ENCODE results near the gene COL21A1.

Gene COL21A1

GRCh38 chr6:56048601-56049000, 198.8 kb downstream of the COL21A1 start:
- Mint-ChIP-seq H3K4me1 (no peaks in the 10 kb centered on the region), H3K27ac (no peak overlapping the region), H3K36me3 (no peaks in the 10 kb centered on the region), H3K4me3 (no peak overlapping the region), H3K27me3 (no peaks in the 10 kb centered on the region), H3K9me3 (no peaks in the 10 kb centered on the region)
- no peak for ATAC-seq (replicated peaks)
- DNase-seq: no peak

DNA sequence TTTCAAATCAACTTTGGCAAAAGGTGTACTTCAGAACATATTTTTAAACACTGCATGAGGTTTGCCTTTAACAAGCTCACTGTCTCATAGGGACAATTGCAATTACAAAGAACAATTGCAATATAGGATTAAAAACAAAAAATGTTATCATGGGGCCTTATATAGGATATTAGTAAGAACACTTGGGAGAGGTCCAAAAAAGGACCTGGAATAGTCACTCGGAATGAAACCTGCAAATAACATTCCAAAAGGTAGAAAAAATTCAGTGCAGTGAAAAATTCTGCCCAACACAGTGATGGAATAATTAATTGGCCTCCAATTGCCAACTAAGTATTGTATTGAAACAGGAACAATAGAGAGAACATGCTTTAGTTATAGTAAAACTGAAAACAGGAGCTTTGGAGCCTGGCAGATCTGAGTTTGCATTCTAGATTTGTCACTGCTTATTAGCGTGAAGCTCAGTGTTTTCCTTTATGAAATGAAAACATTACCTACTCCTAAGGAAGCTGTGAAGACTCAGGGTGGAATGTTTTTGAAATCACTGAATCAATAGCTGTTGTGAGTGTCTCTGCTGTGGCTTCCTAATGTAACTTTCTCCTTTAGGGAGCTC, 199.3 kb downstream of the COL21A1 start:
- Mint-ChIP-seq H3K4me1 (no peaks in the 10 kb centered on the region), H3K27ac (no peak overlapping the region), H3K4me3 (no peak overlapping the region), H3K36me3 (no peaks in the 10 kb centered on the region), H3K9me3 (no peaks in the 10 kb centered on the region), H3K27me3 (no peaks in the 10 kb centered on the region)
- ATAC-seq (replicated peaks) (no peak), DNase-seq (no peak)

DNA sequence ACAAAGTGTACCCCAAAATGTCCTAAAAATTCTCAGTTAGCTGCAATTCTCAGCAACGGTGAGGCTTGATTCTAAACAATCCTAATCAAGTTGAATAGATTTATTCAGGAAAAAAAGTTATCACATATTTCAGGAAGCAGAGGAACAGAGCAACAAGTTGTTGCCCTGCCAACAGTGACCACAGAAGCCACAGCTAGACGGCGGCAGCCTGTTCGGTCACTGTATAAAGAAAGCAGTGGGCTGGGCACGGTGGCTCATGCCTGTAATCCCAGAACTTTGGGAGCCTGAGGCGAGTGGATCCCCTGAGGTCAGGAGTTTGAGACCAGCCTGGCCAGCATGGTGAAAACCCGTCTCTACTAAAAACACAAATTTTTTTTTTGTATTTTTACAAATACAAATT, 200.8 kb downstream of the COL21A1 start:
- Mint-ChIP-seq H3K36me3 (no peaks in the 10 kb centered on the region), H3K4me3 (no peak overlapping the region), H3K27me3 (no peaks in the 10 kb centered on the region), H3K9me3 (no peaks in the 10 kb centered on the region), H3K27ac (no peak overlapping the region), H3K4me1 (no peaks in the 10 kb centered on the region)
- ATAC-seq (replicated peaks) (no peak), DNase-seq (no peak)

DNA sequence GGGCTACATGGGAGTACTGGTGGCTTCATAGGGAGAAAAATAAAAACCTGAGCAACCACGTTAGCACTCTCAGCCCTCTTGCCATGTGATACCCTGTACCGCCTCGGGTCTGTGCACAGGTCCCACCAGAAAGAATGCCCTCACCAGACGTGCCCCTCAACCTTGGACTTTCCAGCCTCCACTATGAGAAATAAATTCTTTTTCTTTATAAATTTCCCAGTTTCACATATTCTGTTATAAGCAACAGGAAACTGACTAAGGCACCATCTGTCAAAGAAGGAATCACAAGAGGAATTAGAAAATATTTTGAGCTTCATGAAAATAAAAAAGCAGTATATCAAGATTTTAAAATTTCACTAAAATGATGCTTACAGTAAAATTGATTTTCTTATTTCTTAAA, 203.6 kb downstream of the COL21A1 start:
- H3K4me1 Mint-ChIP-seq: no peaks in the 10 kb centered on the region
- no peaks in the 10 kb centered on the region for H3K9me3 Mint-ChIP-seq
- H3K4me3 Mint-ChIP-seq: no peak overlapping the region
- no peak overlapping the region for H3K27ac Mint-ChIP-seq
- DNase-seq: no peak
- no peaks in the 10 kb centered on the region for H3K27me3 Mint-ChIP-seq
- no peak for ATAC-seq (replicated peaks)
- H3K36me3 Mint-ChIP-seq: no peaks in the 10 kb centered on the region

- Mint-ChIP-seq H3K27ac (no peak overlapping the region), H3K4me1 (no peaks in the 10 kb centered on the region), H3K9me3 (peaks cover 0 to 1% of the 10 kb centered on the region in 2 donors), H3K4me3 (no peak overlapping the region), H3K36me3 (no peaks in the 10 kb centered on the region), H3K27me3 (no peaks in the 10 kb centered on the region)
- no peak for ATAC-seq (replicated peaks)
- no peak for DNase-seq
Measured at GRCh38 chr6:56043076-56043475, 204.3 kb downstream of the COL21A1 start.

DNA sequence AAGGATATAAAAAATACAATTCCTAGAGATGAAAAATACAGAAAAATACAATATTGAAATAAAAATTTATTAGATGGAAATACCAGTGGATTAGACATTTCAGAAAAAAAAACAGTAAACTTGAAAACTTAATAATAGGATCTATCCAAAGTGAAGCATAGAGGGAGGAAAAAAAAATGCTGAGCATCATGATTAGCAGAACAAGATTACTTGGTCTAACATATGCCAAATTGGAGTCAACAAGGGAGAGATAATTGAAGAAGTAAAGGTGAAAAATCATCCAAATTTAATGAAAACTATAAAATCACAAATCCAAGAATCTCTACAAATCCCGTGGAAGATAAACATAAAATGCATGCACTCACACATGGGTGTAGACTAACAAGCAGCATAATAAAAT, 205.8 kb downstream of the COL21A1 start:
- Mint-ChIP-seq H3K4me1 (no peaks in the 10 kb centered on the region), H3K27ac (no peak overlapping the region), H3K9me3 (peaks cover 0 to 1% of the 10 kb centered on the region in 2 donors), H3K27me3 (no peaks in the 10 kb centered on the region), H3K36me3 (no peaks in the 10 kb centered on the region), H3K4me3 (no peak overlapping the region)
- ATAC-seq (replicated peaks) (no peak), DNase-seq (no peak)

DNA sequence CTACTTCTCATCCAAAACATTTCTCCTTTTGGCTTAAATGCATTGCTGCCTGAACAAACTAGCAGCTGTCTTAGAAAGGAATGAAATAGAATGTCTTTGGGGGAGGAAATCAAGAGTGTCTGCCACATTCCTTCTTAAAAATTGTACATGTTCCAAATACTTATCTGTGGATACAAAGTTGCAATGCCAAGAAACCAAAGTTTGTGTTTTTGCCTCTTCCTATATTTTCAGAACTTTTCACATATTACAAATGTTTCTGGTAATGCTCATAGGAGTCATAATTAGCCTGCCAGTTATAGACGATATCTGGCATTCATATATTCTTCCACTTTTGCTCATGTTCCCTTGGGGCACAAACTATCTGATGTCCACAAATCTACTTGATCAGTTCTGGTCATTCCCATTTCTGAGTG, 206.5 kb downstream of the COL21A1 start:
- H3K27ac Mint-ChIP-seq: no peak overlapping the region
- no peak for ATAC-seq (replicated peaks)
- H3K27me3 Mint-ChIP-seq: no peaks in the 10 kb centered on the region
- no peak for DNase-seq
- H3K9me3 Mint-ChIP-seq: peaks cover 0 to 1% of the 10 kb centered on the region in 2 donors
- no peak overlapping the region for H3K4me3 Mint-ChIP-seq
- no peaks in the 10 kb centered on the region for H3K4me1 Mint-ChIP-seq
- no peaks in the 10 kb centered on the region for H3K36me3 Mint-ChIP-seq

- no peak overlapping the region for H3K4me3 Mint-ChIP-seq
- no peak for DNase-seq
- no peaks in the 10 kb centered on the region for H3K4me1 Mint-ChIP-seq
- H3K27me3 Mint-ChIP-seq: no peaks in the 10 kb centered on the region
- ATAC-seq (replicated peaks): no peak
- H3K27ac Mint-ChIP-seq: no peak overlapping the region
- no peaks in the 10 kb centered on the region for H3K36me3 Mint-ChIP-seq
- peaks cover 0 to 1% of the 10 kb centered on the region in 2 donors for H3K9me3 Mint-ChIP-seq
Measured at GRCh38 chr6:56040223-56040622, 207.2 kb downstream of the COL21A1 start.

DNA sequence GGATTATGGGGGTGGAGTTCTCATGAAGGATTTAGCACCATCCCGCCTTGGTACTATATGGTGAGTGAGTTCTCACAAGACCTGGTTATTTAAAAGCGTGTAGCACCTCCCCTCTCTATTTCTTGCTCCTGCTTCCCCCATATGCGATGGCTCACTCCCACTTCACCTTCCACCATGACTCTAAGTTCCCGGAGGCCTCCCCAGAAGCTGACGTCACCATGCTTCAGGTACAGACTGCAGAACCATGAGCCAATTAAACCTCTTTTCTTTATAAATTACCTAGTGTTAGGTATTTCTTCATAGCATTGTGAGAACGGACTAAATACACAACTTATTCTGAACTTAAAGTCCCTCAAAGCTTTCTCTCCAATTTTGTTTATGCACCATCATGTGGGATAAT, 208.6 kb downstream of the COL21A1 start:
- Mint-ChIP-seq H3K4me1 (no peaks in the 10 kb centered on the region), H3K27me3 (no peaks in the 10 kb centered on the region), H3K9me3 (peaks cover 0 to 1% of the 10 kb centered on the region in 2 donors), H3K27ac (no peak overlapping the region), H3K36me3 (no peaks in the 10 kb centered on the region), H3K4me3 (no peak overlapping the region)
- no peak for ATAC-seq (replicated peaks)
- no peak for DNase-seq

DNA sequence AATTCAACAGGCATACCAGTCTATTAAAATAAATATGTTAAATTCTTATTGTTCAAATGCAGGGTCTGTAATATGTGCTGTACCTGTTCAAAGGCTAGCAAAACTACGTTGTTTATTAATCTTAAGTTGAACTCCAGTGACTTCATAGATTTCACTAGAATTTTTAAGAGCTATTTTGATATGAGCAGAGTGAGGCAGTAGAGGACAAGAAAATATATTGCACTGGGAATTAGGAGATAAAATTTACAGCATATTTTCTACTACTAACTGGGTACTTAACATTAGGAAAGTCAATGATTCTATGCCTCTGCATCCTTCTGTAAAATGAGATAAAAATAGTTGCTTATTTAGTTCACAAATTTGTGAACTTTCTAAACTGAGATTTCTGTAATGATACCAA, 209.8 kb downstream of the COL21A1 start:
- H3K27me3 Mint-ChIP-seq: no peaks in the 10 kb centered on the region

DNA sequence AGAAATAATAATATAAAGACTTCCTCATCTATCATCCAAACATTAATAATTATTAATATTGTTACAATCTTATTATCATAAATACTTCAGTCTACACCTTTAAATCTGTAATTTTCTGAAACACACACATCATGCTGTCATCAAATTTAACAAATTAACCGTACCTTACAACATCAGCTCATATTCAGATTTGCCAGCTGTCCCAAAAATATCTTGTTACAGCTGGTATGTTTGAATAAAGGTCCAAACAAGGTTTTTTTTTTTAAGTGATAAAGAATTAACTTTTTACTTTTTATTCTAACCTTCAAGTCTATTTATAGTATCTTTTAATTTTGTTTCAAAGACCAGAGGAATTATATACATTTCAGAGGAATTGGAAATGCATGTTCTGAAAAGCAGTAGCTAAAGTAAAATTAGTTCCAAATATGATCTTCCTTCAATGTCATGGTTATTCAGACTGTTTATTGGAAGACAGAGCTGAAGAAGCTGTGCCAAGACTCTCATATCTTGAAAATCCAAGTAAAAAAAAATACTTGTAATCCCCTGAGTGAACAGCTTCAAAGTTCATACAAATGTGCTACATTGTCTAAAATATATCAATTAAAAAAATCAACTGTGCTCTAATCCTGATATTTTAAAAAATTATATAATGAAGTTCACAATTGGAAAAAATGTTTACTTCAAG, 210.3 kb downstream of the COL21A1 start:
- Mint-ChIP-seq H3K27ac (no peak overlapping the region), H3K4me1 (no peaks in the 10 kb centered on the region), H3K36me3 (no peaks in the 10 kb centered on the region), H3K4me3 (no peak overlapping the region), H3K9me3 (peaks cover 0 to 1% of the 10 kb centered on the region in 2 donors), H3K27me3 (no peaks in the 10 kb centered on the region)
- DNase-seq (no peak), ATAC-seq (replicated peaks) (no peak)

More for the DNA sequence above, 209.8 kb downstream of the COL21A1 start:
- H3K4me1 Mint-ChIP-seq: no peaks in the 10 kb centered on the region
- ATAC-seq (replicated peaks) (no peak), DNase-seq (no peak)
- H3K27ac Mint-ChIP-seq: no peak overlapping the region
- no peaks in the 10 kb centered on the region for H3K36me3 Mint-ChIP-seq
- H3K4me3 Mint-ChIP-seq: no peak overlapping the region
- H3K9me3 Mint-ChIP-seq: peaks cover 0 to 1% of the 10 kb centered on the region in 2 donors

GRCh38 chr6:56033401-56033800, 214.0 kb downstream of the COL21A1 start:
- Mint-ChIP-seq H3K4me1 (no peaks in the 10 kb centered on the region), H3K9me3 (peaks cover 0 to under 1% of the 10 kb centered on the region in 2 donors), H3K27me3 (no peaks in the 10 kb centered on the region), H3K36me3 (no peaks in the 10 kb centered on the region), H3K4me3 (no peak overlapping the region), H3K27ac (no peak overlapping the region)
- ATAC-seq (replicated peaks): no peak
- DNase-seq: no peak

DNA sequence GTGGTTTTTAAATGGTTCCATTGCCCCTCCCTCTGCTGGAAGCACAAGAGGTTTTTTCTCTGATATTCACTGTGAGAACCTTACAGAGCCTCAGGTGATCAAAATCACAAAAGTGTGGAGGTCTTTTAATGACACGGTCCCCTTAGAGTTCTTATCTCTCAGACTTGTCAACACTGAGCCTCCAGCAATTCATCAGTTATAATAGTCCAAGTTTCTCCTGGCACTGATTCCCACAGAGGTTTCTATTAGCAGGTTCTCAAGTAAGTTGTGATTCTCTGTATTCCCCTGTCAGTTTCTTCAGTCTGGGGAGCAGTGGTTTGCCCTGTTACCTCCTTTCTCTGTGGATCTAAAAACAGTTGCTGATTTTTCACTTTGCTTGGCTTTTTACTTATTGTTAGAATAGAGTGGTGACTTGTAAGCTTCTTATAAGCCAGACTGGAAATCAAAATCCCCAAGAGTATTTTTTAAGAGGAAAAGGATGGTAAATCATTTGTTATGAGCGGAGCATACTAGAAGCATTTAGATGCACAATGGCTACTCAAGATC, 214.6 kb downstream of the COL21A1 start:
- Mint-ChIP-seq H3K9me3 (peaks cover 0 to 1% of the 10 kb centered on the region in 2 donors), H3K27ac (no peak overlapping the region), H3K4me1 (no peaks in the 10 kb centered on the region), H3K4me3 (no peak overlapping the region), H3K27me3 (no peaks in the 10 kb centered on the region), H3K36me3 (no peaks in the 10 kb centered on the region)
- ATAC-seq (replicated peaks): no peak
- DNase-seq: no peak

DNA sequence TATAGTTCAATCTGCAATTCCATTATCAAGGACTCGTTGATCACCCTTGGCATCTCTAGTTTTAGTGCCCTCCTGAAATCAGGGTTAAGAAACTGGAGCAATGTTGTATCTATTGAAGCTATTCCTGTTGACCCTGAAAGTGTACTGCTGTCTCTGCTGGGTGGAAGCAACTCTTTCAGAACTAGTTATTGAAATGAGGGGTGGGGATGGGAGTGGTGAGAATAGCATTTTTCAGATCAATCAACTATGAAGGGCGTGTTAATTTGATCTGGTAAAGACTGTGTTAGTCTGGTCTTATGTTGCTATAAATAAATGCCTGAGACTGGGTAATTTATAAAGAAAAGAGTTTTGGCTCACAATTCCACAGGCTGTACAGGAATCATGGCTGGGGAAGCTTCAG, 219.5 kb downstream of the COL21A1 start:
- no peak for ATAC-seq (replicated peaks)
- no peaks in the 10 kb centered on the region for H3K4me1 Mint-ChIP-seq
- H3K27ac Mint-ChIP-seq: no peak overlapping the region
- H3K36me3 Mint-ChIP-seq: no peaks in the 10 kb centered on the region
- H3K4me3 Mint-ChIP-seq: no peak overlapping the region
- DNase-seq: no peak
- H3K9me3 Mint-ChIP-seq: peaks cover 1 to 4% of the 10 kb centered on the region in 2 donors
- H3K27me3 Mint-ChIP-seq: no peaks in the 10 kb centered on the region

GRCh38 chr6:56026455-56027180, 220.8 kb downstream of the COL21A1 start:
- no peaks in the 10 kb centered on the region for H3K27me3 Mint-ChIP-seq
- no peak overlapping the region for H3K27ac Mint-ChIP-seq
- ATAC-seq (replicated peaks) (no peak), DNase-seq (no peak)
- H3K36me3 Mint-ChIP-seq: no peaks in the 10 kb centered on the region
- H3K9me3 Mint-ChIP-seq: peaks cover 1 to 4% of the 10 kb centered on the region in 2 donors
- H3K4me3 Mint-ChIP-seq: no peak overlapping the region
- H3K4me1 Mint-ChIP-seq: no peaks in the 10 kb centered on the region

Data from stimulated activated naive B cell treated with anti-CD40 and anti-IgM and Interleukin-4, amounts not matched to agents 10 μg/mL and 1 μg/mL and 100 μg/mL, for 72 hours (primary cell).